GM12878 (cell line): Measurements from ENCODE around the gene SLC36A1. TPM values are rescaled to one million over a fixed set of nuclear protein-coding genes. Genes with fewer than 3 reads are reported as not detected.

Source experiments
- ATAC-seq: fragments of 200-7000 bp; cut with Tn5 transposase; 3 replicates; pipeline ENCODE4 v1.9.1; 2020; ENCODE audit warnings: mild to moderate bottlenecking, moderate library complexity
- BruUV-seq: library from RNA; stranded (reverse); fragments of 400-500 nt; replicated peaks from 2 replicates; lab custom pipeline; 2021; lab: Mats Ljungman, UMichigan
- CTCF ChIA-PET: fragments of 300-600 bp; sonication (Branson Sonifier 250); formaldehyde crosslinking; extraction: SDS; loops from one replicate; lab custom pipeline; 2021; ENCODE audit warnings: inconsistent platforms; lab: Yijun Ruan, JAX
- POLR2A ChIA-PET: fragments of 350-600 bp; formaldehyde crosslinking; extraction: SDS; loops from one replicate; lab custom pipeline; 2021; ENCODE audit warnings: inconsistent platforms; lab: Charles Lee
- RAD21 ChIA-PET: fragments of 300-600 bp; sonication (Branson Sonifier 250); formaldehyde crosslinking; loops from one replicate; lab custom pipeline; 2023; ENCODE audit warnings: antibody characterized with exemption; ENCODE audit not compliant: unreplicated experiment; lab: Charles Lee
- SMC1A ChIA-PET: fragments of 300-600 bp; sonication (Branson Sonifier 250); formaldehyde crosslinking; loops from one replicate; lab custom pipeline; 2023; ENCODE audit not compliant: unreplicated experiment, uncharacterized antibody; lab: Charles Lee
- DNase-seq: peaks from one replicate; pipeline ENCODE4 v3.0.0-alpha.2; 2011; ENCODE audit warnings: low read depth, low spot score
- FAIRE-seq: peaks from 3 replicates; lab custom pipeline; 2011; peaks lifted over from hg19 to GRCh38; lab: Jason Lieb, UNC
- H2AFZ ChIP-seq: 2 replicates; pipeline ENCODE4 v1.6.0; 2011; ENCODE audit warnings: low read depth, low read length, control low read depth; ENCODE audit not compliant: control insufficient read depth
- H3K27ac ChIP-seq: 2 replicates; pipeline ENCODE4 v1.5.1; 2011; ENCODE audit warnings: control low read depth; ENCODE audit not compliant: control insufficient read depth, insufficient read depth
- H3K27me3 ChIP-seq, 2 experiments: replicated peaks in 1 of 2; 2 replicates each; pipeline versions ENCODE4 v1.6.0 to v1.6.1; 2011; ENCODE audit warnings: low read length in 1 of 2; ENCODE audit not compliant: control insufficient read depth in 2 of 2, insufficient read depth in 2 of 2
- H3K36me3 ChIP-seq, 2 experiments: 2 replicates each; pipeline ENCODE4 v1.5.1; 2011; ENCODE audit warnings: low read length in 1 of 2; ENCODE audit not compliant: control insufficient read depth in 2 of 2, insufficient read depth in 2 of 2
- H3K4me1 ChIP-seq: 2 replicates; pipeline ENCODE4 v1.6.1; 2011; ENCODE audit warnings: mild to moderate bottlenecking, low read length, moderate library complexity, mixed read lengths; ENCODE audit not compliant: control insufficient read depth, insufficient read depth
- H3K4me2 ChIP-seq: 2 replicates; pipeline ENCODE4 v1.6.0; 2011; ENCODE audit warnings: control low read depth; ENCODE audit not compliant: control insufficient read depth, insufficient read depth
- H3K4me3 ChIP-seq: fragments of 200-600 bp; sonication (generic); 2 replicates; pipeline ENCODE4 v1.5.1; 2016
- H3K79me2 ChIP-seq: 2 replicates; pipeline ENCODE4 v1.6.0; 2011; ENCODE audit warnings: low read length; ENCODE audit not compliant: control insufficient read depth, insufficient read depth
- H3K9ac ChIP-seq: 2 replicates; pipeline ENCODE4 v1.8.0; 2011; ENCODE audit warnings: low read length, control low read depth, mixed read lengths; ENCODE audit not compliant: control insufficient read depth, insufficient read depth
- H3K9me3 ChIP-seq: replicated peaks from 3 replicates; pipeline ENCODE4 v1.5.1; 2011; ENCODE audit warnings: mild to moderate bottlenecking, low read length; ENCODE audit not compliant: control insufficient read depth, insufficient read depth
- H4K20me1 ChIP-seq: 2 replicates; pipeline ENCODE4 v1.6.0; 2011; ENCODE audit not compliant: control insufficient read depth, insufficient read depth
- BACH1 ChIP-seq: fragments of 450-650 bp; IDR thresholded peaks from 2 replicates; pipeline ENCODE4 v1.6.1; 2017; ENCODE audit warnings: mild to moderate bottlenecking, borderline replicate concordance
- CREM ChIP-seq: IDR thresholded peaks from 2 replicates; pipeline ENCODE4 v1.6.1; 2014; ENCODE audit warnings: antibody characterized with exemption, low read depth
- E2F8 ChIP-seq: fragments of 450-650 bp; IDR thresholded peaks from 2 replicates; pipeline ENCODE4 v1.6.1; 2018; ENCODE audit warnings: mild to moderate bottlenecking, low read depth, moderate library complexity; ENCODE audit not compliant: partially characterized antibody
- GATAD2B ChIP-seq: fragments of 450-650 bp; conservative IDR thresholded peaks from 2 replicates; pipeline ENCODE4 v1.6.1; 2017; ENCODE audit warnings: low read depth, mild to moderate bottlenecking, moderate library complexity
- IKZF2 ChIP-seq, 2 experiments: fragments of 450-650 bp; IDR thresholded peaks; 2 replicates each; pipeline ENCODE4 v1.6.1; 2017; ENCODE audit warnings: mild to moderate bottlenecking in 2 of 2, moderate library complexity in 2 of 2
- NFXL1 ChIP-seq: fragments of 450-650 bp; IDR thresholded peaks from 2 replicates; pipeline ENCODE4 v1.6.1; 2017; ENCODE audit warnings: antibody characterized with exemption, mild to moderate bottlenecking, borderline replicate concordance
- PML ChIP-seq: IDR thresholded peaks from 2 replicates; pipeline ENCODE4 v1.6.1; 2012; ENCODE audit warnings: low read length, inconsistent platforms
- WGBS: methylation state at CpG from one replicate; pipeline ENCODE4 v1.1.6; 2016; ENCODE audit warnings: low lambda C conversion rate; ENCODE audit not compliant: insufficient replicate concordance, insufficient coverage; ENCODE audit errors: missing lambda C conversion rate; 5-methylcytosine and 5-hydroxymethylcytosine counted together
- in situ Hi-C: fragments of 300-500 bp; cut with MboI; formaldehyde crosslinking; loops from 9 replicates; pipeline ENCODE4 v1.14.3; 2018; ENCODE audit warnings: mixed read lengths
- intact Hi-C: fragments of 100-400 bp; cut with micrococcal nuclease; formaldehyde crosslinking; loops from one replicate; pipeline ENCODE4 v1.14.2; 2022; ENCODE audit not compliant: unreplicated experiment
- polyA plus RNA-seq, 11 experiments: library from polyadenylated mRNA; depleted of rRNA in 4 of 11; unstranded in 6 of 11; stranded (reverse) in 5 of 11; fragments of >200 nt; fragmentation: Nextera tagmentation in 4 of 11; fragmentation: Illumina TruSeq in 1 of 11; extraction: Ambion mirVana in 4 of 11; extraction: Trizol in 1 of 11; gene quantifications; 1 replicate in 1 of 11; 2 replicates in 10 of 11; pipeline versions ENCODE4 v1.2.1 to v1.2.3, GENCODE V29; 2011 to 2016; ENCODE audit warnings: inconsistent platforms in 2 of 11, missing spikeins in 2 of 11, low read depth in 1 of 11
- total RNA-seq, 4 experiments: library from RNA; depleted of rRNA in 3 of 4; stranded (reverse); fragments of >200 nt in 3 of 4; fragmentation: Illumina TruSeq in 1 of 4; extraction: Trizol in 1 of 4; gene quantifications; 2 replicates each; pipeline versions ENCODE4 v1.2.1 to v1.2.3, GENCODE V29; 2013 to 2021
- TF ChIP-seq, protein P1 (sequence below): IDR thresholded peaks from 2 replicates; pipeline ENCODE4 v1.6.1; 2012; ENCODE audit warnings: low read length, inconsistent platforms

SLC36A1 gene
- total and polyA plus RNA-seq, 10 of the 15 experiments (the other 5 are each of a cell fraction or from before 2014, with no cell fraction given): 0.50 to 8.2 (median 3.5) TPM

- H4K20me1 ChIP-seq: no peaks in the 10 kb centered on the region
- H3K4me3 ChIP-seq: no peak overlapping the region
- H3K79me2 ChIP-seq: no peaks in the 10 kb centered on the region
- ChIA-PET RAD21 (no interaction called here), POLR2A (no interaction called here), CTCF (no interaction called here), SMC1A (no interaction called here)
- H2AFZ ChIP-seq: no peak overlapping the region
- H3K4me2 ChIP-seq: no peak overlapping the region
- TF ChIP-seq PML (no peak), E2F8 (no peak), NFXL1 (no peak), BACH1 (no peak), GATAD2B (no peak), IKZF2 (IDR thresholded peaks at IDR 0.05) (no peak), CREM (no peak)
- TF ChIP-seq, protein P1, sequence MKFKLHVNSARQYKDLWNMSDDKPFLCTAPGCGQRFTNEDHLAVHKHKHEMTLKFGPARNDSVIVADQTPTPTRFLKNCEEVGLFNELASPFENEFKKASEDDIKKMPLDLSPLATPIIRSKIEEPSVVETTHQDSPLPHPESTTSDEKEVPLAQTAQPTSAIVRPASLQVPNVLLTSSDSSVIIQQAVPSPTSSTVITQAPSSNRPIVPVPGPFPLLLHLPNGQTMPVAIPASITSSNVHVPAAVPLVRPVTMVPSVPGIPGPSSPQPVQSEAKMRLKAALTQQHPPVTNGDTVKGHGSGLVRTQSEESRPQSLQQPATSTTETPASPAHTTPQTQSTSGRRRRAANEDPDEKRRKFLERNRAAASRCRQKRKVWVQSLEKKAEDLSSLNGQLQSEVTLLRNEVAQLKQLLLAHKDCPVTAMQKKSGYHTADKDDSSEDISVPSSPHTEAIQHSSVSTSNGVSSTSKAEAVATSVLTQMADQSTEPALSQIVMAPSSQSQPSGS: no peak
- ATAC-seq (no peak), FAIRE-seq (no peak), DNase-seq (no peak)
- intact Hi-C loops (no loop called here), in situ Hi-C loops (no loop called here)
- no peaks in the 10 kb centered on the region for H3K4me1 ChIP-seq
- 18% methylated on average over 4 of the region's 4 CpGs for WGBS
- no peaks in the 10 kb centered on the region for H3K36me3 ChIP-seq
- H3K9me3 ChIP-seq: no peaks in the 10 kb centered on the region
- no TSS peak for BruUV-seq
- H3K27me3 ChIP-seq: peaks cover 0 to 2% of the 10 kb centered on the region in 2 experiments; a peak in 3 of 4 replicates
- no peak overlapping the region for H3K27ac ChIP-seq
- no peak overlapping the region for H3K9ac ChIP-seq
Measured at GRCh38 chr5:151408591-151409230, 38.7 kb upstream of the SLC36A1 start.
